HS-27A (cell line): ENCODE measurements around the gene TEKT5.
"Not testable (repeated sequence)": the region's sequence is repeated elsewhere in the genome, so short reads cannot be mapped to it uniquely, and the experiment has no call there.

Experiments
- DNase-seq: peaks from one replicate; pipeline ENCODE4 v3.0.0-alpha.2; 2012; ENCODE audit warnings: low read depth, missing footprints

TEKT5 gene

DNA sequence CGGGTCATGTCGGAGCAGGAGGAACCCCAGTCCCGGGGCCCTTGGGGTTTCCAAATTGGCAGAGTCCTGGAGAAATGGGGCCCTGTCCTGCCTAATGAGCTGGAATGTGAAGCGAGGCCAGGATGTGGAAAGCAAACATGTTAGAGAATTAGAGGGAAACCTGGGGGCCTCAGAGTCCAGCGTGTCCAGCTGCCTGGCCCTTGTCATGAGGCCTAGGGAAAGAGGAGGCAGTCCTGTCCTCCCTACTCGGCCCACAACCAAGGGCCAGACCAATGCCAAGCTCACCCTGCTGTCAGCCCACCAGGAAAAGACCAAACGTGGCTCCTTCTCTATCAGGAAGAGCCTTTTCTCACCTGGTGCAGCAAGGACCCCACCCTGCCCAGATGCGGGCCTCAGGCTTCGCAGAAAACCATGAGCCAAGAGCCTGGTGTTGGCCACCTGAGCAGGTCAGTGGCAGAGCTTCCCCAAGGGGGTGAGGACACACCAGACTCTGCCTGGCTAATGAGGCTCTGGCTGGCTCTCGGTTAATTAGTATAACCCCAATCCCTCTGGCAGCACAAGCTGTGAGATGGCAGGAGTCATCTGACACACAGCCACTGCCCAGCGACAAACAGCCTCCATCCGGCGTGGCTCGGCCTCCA, 10.1 kb downstream of the TEKT5 start:
- no peak for DNase-seq

DNA sequence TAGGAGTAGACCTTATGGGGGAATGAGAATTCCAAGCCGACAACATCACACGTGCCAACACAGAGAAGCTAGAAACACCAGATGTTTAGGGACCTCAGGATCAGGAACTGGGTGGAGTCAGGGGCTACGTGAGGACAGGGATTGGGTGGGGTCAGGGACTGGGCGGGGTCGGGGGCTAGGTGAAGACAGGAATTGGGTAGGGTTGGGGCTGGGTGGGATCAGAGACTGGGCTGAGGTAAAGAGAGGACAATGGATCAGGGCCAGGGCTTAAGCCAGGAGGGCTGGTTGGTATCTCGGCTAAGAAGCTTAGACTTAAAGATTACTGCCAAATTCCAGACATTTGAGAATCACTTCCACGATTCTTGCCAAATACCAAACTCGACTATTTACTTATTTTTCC, 11.6 kb downstream of the TEKT5 start:
- DNase-seq, result no peak

DNA sequence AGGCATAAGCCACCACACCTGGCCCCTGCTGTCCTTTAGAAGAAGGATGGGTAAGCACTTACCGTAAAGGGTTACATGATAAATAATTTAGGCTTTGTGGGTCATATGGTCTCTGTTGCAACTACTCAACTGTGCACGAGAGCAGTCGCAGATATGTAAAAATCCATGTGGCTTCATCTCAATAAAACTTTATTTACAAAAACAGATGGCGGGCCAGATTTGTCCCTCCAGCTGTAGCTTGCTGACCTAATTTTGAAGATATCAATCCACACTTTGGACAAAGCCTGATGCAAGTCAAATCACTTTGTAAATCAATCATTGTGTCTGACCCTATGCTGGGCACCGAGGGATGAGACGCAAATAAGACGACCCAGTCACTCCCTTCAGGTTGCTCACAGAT, 12.1 kb downstream of the TEKT5 start:
- no peak for DNase-seq

DNA sequence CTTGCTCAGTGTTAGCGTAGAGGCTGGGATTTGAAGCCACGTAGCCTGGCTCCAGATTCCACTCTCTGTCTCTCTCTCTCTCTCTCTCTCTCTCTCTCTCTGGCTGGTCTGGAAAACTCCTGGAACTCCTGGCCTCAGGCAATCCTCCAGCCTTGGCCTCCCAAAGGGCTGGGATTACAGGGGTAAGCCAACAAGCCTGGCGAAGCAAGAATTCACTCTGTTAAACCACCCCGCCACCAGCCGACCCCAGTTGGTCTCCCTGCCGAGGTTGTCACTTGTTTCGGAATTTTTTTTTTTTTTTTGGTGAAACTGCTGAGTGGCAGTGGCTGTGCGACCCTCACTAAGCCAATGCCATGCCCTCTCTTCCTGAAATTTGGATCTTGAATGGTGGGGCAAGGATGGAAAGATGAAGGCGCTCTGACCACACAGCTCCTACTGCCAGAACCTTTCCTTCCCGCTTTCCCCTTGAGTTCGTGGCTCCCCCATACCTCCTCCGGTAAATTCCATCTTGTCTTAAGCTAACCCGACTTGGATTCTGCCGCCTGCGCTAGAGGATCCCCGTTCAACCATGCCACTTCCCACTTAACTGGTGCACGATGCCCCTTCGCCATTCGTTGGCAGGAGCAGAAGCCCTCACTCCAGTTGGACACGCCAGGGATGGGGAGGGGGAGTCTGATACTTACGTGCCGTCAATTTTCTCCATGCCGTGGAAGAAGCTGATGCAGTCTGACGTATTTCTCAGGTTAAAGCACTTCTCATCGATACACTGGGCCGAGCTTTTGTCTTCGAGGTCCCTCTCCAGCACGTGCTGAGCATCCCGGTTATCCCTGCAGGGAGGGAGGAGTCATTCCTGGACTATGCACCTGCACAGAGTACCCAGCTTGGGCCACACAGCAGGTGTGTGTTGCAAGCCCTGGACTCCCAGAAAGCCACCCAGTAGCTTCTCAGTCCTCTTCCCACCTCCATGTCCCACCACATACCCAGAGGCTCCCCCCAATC, 13.1 kb downstream of the TEKT5 start:
- no peak for DNase-seq

DNA sequence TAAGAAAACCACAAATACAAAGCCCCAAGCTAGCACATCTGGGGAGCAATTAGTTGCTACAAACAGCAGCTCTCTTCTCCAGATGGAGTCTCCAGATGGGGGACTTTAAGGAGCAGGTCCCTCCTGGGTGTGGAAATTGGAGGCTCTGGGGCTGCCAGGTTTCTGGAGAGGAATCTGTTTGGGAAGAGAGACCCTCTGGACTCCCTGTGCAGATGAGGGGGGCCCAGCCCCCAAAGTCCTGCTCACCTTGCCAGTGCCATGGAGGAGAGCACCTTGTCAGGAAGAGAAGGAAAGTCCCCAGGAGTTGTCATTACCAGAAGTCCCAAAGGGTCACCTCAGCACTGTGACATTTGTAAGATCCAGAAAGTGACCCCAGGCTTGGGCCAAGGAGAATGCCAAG, 14.8 kb downstream of the TEKT5 start:
- DNase-seq, result no peak

DNA sequence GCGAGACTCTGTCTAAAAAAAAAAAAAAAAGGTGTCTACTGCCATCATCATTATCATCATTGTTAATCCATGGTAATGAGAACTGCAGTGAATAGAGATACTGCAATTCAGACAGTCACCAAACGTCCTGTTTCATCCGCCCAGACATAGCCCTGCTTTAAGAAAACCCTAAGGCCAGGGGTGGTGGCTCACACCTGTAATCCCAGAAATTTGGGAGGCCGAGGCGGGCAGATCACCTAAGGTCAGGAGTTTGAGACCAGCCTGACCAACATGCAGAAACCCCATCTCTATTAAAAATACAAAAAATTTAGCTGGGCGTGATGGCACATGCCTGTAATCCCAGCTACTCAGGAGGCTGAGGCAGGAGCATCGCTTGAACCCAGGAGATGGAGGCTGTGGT, 15.3 kb downstream of the TEKT5 start:
- DNase-seq, result not testable (repeated sequence)

DNA sequence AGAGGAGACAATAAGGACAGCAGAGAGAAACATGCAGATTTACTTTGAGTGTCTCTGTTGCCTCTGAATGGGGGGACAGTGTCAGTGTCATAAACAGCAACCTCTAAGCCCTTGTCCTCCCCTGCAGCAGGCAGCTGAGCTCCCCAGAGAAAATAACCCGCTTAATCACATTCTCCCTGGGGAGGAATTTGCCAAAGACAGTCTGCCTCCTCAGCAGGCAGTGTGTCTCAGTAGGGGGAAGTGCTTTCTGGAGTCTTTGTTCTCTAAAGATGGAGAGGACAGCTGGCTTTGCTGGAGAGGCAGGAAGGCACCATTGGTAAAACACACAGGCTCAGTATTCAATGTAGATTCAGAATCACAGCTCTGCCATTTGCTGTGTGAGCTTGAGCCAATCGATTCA, 16.1 kb downstream of the TEKT5 start:
- DNase-seq, result no peak

DNA sequence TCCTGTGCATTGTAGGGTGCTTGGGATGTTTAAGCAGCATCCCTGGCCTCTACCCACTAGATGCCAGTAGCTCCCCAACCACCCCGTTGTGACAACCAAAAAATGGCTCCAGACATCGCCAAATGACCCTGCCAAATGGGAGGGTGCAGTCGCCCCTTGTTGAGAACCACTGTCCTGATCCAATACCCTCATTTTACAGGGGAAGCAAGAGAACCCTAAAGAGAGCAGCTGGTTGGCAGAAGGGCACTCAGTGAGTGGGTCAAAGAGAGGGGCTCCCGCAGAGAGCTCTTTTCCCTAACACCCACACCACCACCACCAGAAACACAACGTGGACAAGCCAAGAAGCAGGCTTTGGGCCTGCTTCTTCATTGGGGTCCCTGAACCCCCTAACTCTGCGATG, 18.4 kb downstream of the TEKT5 start:
- no peak for DNase-seq

DNA sequence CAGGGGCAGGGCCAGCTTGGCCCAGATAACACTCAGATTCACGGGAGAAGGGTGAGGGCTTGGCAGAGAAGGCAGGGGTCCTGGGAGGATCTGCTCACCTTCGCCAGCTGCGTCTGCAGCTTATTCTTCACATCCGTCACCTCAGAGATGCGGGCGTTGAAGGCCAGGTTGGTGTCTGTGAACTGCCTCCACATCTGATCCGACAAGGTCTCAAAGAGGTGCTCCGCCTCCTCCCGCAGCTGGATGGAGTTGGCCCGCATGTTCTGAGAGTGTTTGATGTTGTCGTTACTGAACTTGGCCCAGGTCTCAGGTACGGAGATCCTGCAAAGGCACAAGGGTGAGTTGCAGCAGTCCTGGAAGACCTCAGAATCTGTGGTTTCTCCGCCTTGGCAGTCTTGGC, 18.9 kb downstream of the TEKT5 start:
- no peak for DNase-seq

DNA sequence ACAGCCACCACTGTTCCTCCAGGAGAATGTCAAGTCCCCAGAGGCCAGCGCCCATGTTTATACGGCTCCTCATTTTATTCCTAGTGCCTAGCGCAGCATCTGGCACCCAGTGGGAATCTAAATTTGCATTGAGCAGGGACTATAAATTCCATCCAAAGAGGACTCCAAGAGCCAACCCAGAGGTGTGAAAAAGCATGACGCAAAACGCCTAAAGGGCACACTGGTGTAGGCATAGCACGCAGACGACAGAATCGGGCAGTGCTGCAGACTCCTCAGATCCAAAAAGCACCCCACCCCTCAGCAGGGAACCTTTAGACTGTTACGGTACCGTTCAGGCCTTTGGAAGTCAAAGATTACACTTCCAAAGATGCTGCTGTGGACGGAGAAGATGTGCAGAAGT, 19.5 kb downstream of the TEKT5 start:
- no peak for DNase-seq

DNA sequence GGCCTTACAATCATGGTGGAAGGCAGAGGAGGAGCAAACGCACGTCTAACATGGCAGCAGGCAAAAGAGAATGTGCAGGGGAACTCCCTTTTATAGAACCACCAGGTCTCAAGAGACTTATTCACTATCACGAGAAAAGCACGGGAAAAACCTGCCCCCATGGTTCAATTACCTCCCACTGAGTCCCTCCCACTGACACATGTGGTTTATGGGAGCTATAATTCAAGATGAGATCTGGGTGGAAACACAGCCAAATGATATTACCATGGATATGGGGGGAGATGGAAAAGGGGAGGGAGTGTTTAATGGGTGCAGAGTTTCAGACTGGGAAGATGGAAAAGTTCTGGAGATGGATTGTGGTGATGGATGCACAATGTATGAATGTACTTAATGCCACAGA, 23.0 kb downstream of the TEKT5 start:
- DNase-seq, result no peak

DNA sequence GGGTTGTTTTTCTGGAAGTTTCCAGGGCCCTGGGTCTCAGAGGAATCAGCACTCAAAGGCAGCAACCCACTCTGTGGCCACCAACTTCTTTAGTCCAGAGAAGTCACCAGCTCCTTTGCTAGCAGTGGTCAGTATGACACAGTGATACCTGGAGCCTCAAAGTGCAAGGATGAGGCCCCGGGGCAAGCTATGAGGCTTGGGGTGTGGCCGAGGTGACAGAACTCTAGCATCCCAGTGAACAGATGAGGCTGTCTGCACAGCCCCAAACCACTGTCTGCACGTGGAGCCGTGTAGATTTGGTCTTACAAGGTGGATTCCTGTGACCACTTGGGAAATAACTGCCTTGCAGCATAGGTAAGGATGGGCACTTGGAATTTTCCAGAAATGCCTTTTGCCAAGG, 24.9 kb downstream of the TEKT5 start:
- no peak for DNase-seq

DNA sequence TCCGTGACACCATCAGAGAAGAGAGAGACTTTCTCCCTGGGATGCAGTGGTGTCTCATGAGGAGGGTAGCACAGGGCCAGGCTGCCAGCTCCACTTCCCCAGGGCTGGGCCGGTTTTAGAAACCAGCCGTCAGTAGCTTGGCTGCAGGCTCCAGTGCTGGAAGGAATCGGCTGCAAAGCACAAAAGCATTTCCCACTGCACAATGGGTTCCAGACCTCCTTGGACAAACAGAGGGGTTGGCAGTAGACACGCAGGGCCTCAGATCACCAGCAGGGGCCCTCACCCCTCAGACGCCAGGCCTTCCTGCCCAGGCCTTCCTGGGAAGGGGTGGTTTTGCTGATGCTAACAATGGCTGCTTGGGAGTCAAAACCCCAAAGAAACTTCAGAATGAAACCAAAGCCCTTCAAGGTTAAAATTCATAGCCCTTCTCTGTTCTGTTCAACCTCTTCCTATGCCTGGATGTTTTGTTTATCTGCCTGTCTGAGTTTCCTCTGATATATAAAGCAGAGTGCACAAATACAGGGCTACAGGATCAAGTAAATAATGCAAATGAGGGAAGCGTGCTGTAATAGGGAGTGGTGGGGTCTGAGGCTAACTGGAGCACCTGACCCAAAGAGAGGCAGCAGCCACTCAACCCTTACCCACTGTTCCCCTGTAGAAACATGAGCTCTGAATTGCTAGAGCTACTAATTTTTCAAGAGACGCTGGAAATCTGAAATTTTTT, 26.2 kb downstream of the TEKT5 start:
- DNase-seq, result no peak

DNA sequence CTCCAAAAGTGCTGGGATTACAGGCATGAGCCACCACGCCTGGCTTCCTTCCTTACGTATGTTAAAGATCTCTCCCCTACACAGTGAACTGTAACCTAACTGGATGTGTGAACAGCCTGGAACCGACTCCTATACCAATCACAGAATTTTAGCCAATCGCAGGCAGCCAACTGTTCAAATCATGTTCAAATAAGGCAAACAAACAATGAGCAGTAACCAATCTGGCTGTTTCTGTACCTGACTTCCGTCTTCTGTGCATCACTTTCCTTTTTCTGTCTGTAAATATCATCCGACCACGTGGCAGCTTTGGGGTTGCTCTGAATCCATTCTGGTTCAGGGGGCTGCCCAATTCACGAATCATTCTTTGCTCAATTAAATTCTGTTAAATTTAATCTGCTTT, 27.5 kb downstream of the TEKT5 start:
- DNase-seq, result no peak

DNA sequence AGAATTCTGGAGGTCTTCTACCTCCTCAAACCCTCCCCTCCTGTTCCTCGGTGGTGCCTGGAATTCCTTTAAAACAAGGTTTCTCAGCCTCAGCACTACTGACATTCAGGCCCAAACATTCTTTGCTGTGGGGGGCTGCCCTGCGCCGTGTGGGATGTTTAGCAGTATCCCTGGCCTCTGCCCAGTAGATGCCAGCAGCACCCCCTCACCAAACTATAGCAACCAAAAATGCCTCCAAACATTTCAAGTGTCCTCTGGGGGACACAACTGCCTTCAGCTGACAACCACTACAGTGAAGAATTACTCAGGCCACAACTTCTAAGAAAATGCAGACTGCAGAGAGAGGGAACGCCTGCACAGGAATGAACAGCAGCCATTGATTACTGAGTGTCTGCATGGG, 28.4 kb downstream of the TEKT5 start:
- DNase-seq, result no peak

DNA sequence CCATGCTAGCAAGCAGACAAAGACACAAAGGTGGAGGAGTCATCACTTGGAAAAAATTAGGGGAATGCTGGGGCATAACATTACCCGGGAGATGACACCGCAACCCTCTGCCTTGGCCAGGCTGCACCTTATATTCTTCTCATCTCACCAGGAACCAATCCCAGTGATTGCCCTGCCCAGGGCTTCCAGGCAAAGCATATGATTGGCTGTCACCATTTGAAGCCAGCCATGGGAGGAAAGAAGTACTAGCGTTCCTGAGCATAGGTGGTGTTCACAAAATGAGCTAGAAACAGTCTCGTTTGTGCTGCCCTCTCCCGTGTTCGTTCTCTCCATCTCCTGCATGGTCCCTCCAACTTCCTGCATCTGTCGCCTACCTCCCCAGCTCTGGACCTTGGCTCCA, 29.6 kb downstream of the TEKT5 start:
- DNase-seq, result no peak

DNA sequence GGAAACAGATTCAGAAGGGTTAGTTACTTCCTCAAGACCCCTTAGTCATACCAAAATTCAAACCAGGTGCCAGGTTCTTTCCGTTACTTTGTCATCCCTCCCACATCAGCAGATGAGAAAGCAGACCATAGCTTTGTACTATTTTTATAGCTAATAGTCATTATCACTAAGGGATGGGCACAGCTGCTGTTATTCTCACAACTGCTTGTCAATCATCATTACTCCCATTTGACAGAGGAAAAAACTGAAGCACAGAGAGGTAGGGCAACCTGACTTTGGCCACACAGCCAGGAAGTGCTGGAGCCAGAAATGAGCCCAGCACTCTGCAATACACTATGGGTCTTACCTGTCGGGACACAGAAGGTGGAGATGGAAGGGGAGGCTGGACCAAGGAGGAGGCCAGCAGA, 30.0 kb downstream of the TEKT5 start:
- no peak for DNase-seq

DNA sequence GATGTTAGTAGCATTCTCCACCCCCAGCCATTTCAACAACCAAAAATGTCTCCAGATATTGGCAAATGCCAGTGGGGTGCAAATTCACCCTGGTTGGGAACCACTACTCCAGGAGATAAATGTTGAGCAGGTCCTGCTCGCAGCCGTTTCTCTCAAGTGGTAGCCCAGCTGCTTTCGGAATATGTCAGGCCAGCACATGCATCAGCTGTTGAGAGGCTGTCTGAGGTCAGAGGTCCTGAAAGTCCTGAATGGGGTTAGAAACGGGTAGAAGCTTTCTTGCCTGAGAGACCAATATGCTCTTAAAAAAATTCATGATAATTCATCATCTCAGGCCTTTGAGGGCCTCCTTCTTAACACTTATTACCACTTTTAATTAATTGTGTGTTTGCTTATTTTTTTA, 31.0 kb downstream of the TEKT5 start:
- DNase-seq, result no peak

DNA sequence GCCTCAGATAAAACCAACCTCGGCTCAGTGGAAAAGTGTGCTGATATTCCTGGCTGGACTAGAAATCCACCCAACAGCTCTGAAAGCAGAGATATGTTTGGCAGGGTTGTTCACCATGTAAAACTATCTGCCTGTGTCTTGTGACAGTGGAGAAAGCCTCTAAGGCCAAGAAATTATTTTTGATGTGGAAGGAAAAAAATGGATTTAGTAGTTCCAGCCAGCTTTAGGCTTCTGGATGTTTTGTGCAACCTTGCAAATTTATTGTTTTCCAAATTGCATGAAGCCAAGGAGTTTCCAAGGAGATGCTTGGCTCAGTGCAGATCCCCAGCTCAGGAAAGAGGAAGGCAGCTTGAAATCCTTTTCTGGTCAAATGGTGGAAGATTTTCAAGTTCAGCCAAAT, 31.6 kb downstream of the TEKT5 start:
- no peak for DNase-seq

DNA sequence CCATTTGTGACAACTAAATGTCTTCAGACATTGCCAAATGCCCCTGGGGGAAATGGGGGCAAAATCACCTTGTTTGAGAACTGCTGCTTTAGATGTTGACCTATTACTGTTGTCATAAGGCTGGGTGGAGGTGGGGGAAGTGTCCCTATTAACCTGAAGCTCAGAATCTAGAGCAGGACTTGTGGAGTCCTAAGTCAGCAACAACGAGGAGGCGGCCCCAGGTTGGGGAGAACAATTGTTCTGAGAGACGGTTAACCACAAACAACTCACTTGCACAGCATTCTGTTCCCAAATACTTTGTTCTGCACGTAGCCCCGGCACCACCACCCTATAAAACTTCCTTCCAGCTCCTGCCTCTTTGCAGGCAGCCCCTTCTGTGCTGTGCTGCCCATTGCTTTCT, 32.5 kb downstream of the TEKT5 start:
- no peak for DNase-seq

DNA sequence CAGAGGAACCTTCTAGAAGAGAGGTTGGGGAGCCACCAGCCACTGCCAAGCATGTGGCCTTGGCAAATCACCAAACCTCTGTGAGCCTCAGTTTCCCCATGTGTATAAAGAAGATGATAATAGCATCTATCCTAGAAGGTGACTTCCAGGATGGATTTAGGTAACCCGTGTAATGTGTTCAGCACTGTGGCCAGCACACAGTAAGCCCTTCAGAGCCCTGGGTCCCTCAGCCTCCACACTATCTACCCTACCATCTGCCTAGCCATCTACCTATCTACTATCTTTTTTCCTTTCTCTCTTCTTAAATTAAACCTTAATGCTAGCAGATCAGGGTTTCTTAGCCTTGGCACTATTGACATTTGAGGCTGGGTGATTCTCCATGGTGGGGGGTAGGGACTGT, 33.0 kb downstream of the TEKT5 start:
- DNase-seq, result no peak

DNA sequence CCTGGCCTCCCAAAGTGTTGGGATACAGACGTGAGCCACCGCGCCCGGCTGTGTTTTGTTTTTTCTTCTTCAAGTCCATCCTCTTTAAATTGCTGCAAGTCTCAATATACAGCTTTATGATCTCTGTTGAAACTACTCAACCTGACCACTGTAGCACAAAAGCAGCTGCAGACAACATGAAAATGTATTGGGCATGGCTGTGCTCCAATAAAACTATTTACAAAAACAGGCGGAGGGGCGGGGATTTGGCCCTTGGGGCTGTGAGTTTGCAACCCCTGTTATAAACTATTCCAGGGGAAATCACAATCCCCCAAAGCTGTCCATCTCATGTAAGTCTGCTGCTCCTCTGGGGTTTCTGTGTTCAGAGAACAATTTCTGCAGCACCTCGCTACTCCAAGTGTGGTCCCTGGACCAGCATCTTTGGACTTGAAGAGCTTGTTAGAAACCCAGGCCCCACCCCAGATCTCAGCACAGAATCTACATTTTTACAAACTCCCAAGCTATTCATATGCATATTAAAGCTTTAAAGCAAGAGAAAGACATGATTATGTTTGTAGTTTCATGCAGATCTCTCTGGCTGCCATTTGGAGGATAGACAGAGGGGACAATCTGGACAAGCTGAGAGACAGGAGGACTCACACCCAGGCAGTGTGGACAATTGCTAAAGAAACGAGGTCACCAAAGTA, 33.6 kb downstream of the TEKT5 start:
- DNase-seq, result no peak
